GM20000 (cell line): Measurements from ENCODE around the gene RAB21.

ENCODE experiments used
- DNase-seq: peaks from one replicate; pipeline ENCODE4 v3.0.0; 2012; ENCODE audit warnings: low spot score
- CTCF ChIP-seq: IDR thresholded peaks from 2 replicates; pipeline ENCODE4 v1.5.1; 2012; ENCODE audit warnings: mild to moderate bottlenecking, control low read depth; ENCODE audit errors: extremely low read depth, missing control alignments

Gene RAB21

GRCh38 chr12:71766202-71766601, 11.5 kb downstream of the RAB21 start:
- TF ChIP-seq CTCF = no peak
- no peak for DNase-seq

- DNase-seq = no peak
- TF ChIP-seq CTCF = no peak
Measured at GRCh38 chr12:71767183-71767582, 12.5 kb downstream of the RAB21 start.

- no peak for DNase-seq
- no peak for TF ChIP-seq CTCF
Measured at GRCh38 chr12:71768900-71769299, 14.2 kb downstream of the RAB21 start.

- no peak for DNase-seq
- no peak for TF ChIP-seq CTCF
Measured at GRCh38 chr12:71771069-71771468, 16.4 kb downstream of the RAB21 start.

GRCh38 chr12:71772735-71773134, 18.1 kb downstream of the RAB21 start:
- DNase-seq = no peak
- TF ChIP-seq CTCF = no peak

- peak; percentile 58 for TF ChIP-seq CTCF
- peak; percentile 18 for DNase-seq
Measured at GRCh38 chr12:71780237-71780822, 25.7 kb downstream of the RAB21 start.

- no peak for TF ChIP-seq CTCF
- DNase-seq = no peak
Measured at GRCh38 chr12:71782017-71782416, 27.4 kb downstream of the RAB21 start.
